ENCODE measurements around the gene CHID1.
A peak's percentile ranks its signal among the peaks of the same experiment; 100 is the strongest.

Gene CHID1

GRCh38 chr11:844693-845644 is 65.6 kb downstream of the CHID1 start:
- peak overlapping the region; percentile 99 for H3K27ac ChIP-seq
- ChIA-PET POLR2A (ENCODE audit: low non-redundant PET) (interaction anchor here (1.3 kb wide), 1 partner anchor 26 kb away, joined by 4 read pairs; no protein-coding TSS in a partner anchor), CTCF (interaction anchor here (0.6 to 1.5 kb wide), 4 partner anchors 80 to 670 kb away, joined by 3 to 5 read pairs (median 4); no protein-coding TSS in a partner anchor)
- DNase-seq (ENCODE audit: low spot score), result peak; percentile 75
- no peak for TF ChIP-seq CTCF (conservative IDR thresholded peaks at IDR 0.05; ENCODE audit: low read depth)

- POLR2A ChIA-PET (ENCODE audit: low non-redundant PET), result interaction anchor here (1.2 to 1.7 kb wide), 3 partner anchors 11 to 25 kb away, joined by 4 to 7 read pairs (median 5); partner anchors contain the start of gene CD151
- no peak for TF ChIP-seq CTCF (conservative IDR thresholded peaks at IDR 0.05; ENCODE audit: low read depth)
- H3K27ac ChIP-seq, result peak overlapping the region; percentile 99
- DNase-seq (ENCODE audit: low spot score), result peak; percentile 86
- CTCF ChIA-PET, result interaction anchor here (0.6 to 1.5 kb wide), 3 partner anchors 81 to 671 kb away, joined by 3 to 5 read pairs (median 4); no protein-coding TSS in a partner anchor
Measured at GRCh38 chr11:843818-844692, 66.6 kb downstream of the CHID1 start.

GRCh38 chr11:843086-843734 is 67.4 kb downstream of the CHID1 start:
- CTCF ChIA-PET, result interaction anchor here (0.6 kb wide), 2 partner anchors 35 to 187 kb away, joined by 3 read pairs; no protein-coding TSS in a partner anchor
- POLR2A ChIA-PET (ENCODE audit: low non-redundant PET), result interaction anchor here (0.5 to 1.7 kb wide), 7 partner anchors 9 to 235 kb away, joined by 3 to 7 read pairs (median 4); partner anchors contain the start of gene CD151
- no peak for TF ChIP-seq CTCF (conservative IDR thresholded peaks at IDR 0.05; ENCODE audit: low read depth)
- H3K27ac ChIP-seq, result peak overlapping the region; percentile 99
- DNase-seq (ENCODE audit: low spot score), result no peak

GRCh38 chr11:842370-843002 is 68.1 kb downstream of the CHID1 start, which contains the start of the genes POLR2L and TSPAN4:
POLR2L (minus strand) TSS chr11:842529; CDS start chr11:842508, 21 bp downstream.
TSPAN4 (plus strand) TSS chr11:842852; CDS start chr11:850305, 7,453 bp downstream.
- no peak for TF ChIP-seq CTCF (conservative IDR thresholded peaks at IDR 0.05; ENCODE audit: low read depth)
- peak; percentile 80 for DNase-seq (ENCODE audit: low spot score)
- peak within 1 kb of the TSS; percentile 99 for H3K27ac ChIP-seq
- CTCF ChIA-PET, result no interaction called here
- POLR2A ChIA-PET (ENCODE audit: low non-redundant PET), result interaction anchor here (0.5 to 1.7 kb wide), 8 partner anchors 8 to 236 kb away, joined by 3 to 7 read pairs (median 4); partner anchors contain the start of genes CD151 and PNPLA2

- no peak for TF ChIP-seq CTCF (conservative IDR thresholded peaks at IDR 0.05; ENCODE audit: low read depth)
- ChIA-PET CTCF (no interaction called here), POLR2A (ENCODE audit: low non-redundant PET) (interaction anchor here (1.3 kb wide), 1 partner anchor 23 kb away, joined by 4 read pairs; the partner anchor contains the start of gene PNPLA2)
- no peak for DNase-seq (ENCODE audit: low spot score)
- H3K27ac ChIP-seq, result peak overlapping the region; percentile 99
Measured at GRCh38 chr11:841981-842369, 68.6 kb downstream of the CHID1 start.
